SJCRH30 (cell line): ENCODE results near the gene CALD1. TPM values are rescaled to one million over a fixed set of nuclear protein-coding genes. Genes with fewer than 3 reads are reported as not detected.
"Not testable (repeated sequence)": the region's sequence is repeated elsewhere in the genome, so short reads cannot be mapped to it uniquely, and the experiment has no call there.

Experiments used
- DNase-seq, 2 experiments: peaks; one replicate each; pipeline ENCODE4 v3.0.0-alpha.2; 2015 to 2020
- H3K27ac ChIP-seq: fragments of 250-450 bp; sonication (Bioruptor Pico); 2 replicates; pipeline ENCODE4 v1.5.1; 2020; ENCODE audit warnings: mild to moderate bottlenecking, moderate library complexity
- H3K27me3 ChIP-seq: fragments of 250-450 bp; sonication (Bioruptor Pico); 2 replicates; pipeline ENCODE4 v1.5.1; 2020; ENCODE audit warnings: mild to moderate bottlenecking, moderate library complexity
- H3K36me3 ChIP-seq: fragments of 250-450 bp; sonication (Bioruptor Pico); 2 replicates; pipeline ENCODE4 v1.5.1; 2020; ENCODE audit warnings: mild to moderate bottlenecking, moderate library complexity
- H3K4me1 ChIP-seq: fragments of 250-450 bp; sonication (Bioruptor Pico); 2 replicates; pipeline ENCODE4 v1.5.1; 2020; ENCODE audit warnings: mild to moderate bottlenecking, moderate library complexity
- H3K4me3 ChIP-seq: fragments of 250-450 bp; sonication (Bioruptor Pico); 2 replicates; pipeline ENCODE4 v1.5.1; 2020; ENCODE audit warnings: mild to moderate bottlenecking, moderate library complexity
- H3K9me3 ChIP-seq: fragments of 250-450 bp; sonication (Bioruptor Pico); replicated peaks from 2 replicates; pipeline ENCODE4 v1.5.1; 2020; ENCODE audit warnings: mild to moderate bottlenecking, moderate library complexity
- total RNA-seq: library from RNA; depleted of rRNA; stranded (reverse); fragments of >200 nt; shearing (Covaris generic); gene quantifications from 2 replicates; pipeline ENCODE4 v1.2.3, GENCODE V29; 2014

CALD1 gene
- total RNA-seq, 1 experiment from 2014 or later: 113 TPM

- Histone ChIP-seq H3K4me3 (no peak overlapping the region), H3K27ac (no peak overlapping the region), H3K9me3 (no peaks in the 10 kb centered on the region), H3K27me3 (no peaks in the 10 kb centered on the region), H3K36me3 (peaks cover 28% of the 10 kb centered on the region), H3K4me1 (no peaks in the 10 kb centered on the region)
- DNase-seq: no peak
Observed at GRCh38 chr7:134968110-134968509, 188.7 kb downstream of the CALD1 start.

GRCh38 chr7:134981645-134982044, 202.2 kb downstream of the CALD1 start:
- H3K27ac ChIP-seq, H3K36me3 ChIP-seq, H3K9me3 ChIP-seq, H3K4me3 ChIP-seq, DNase-seq, H3K4me1 ChIP-seq, H3K27me3 ChIP-seq: not testable (repeated sequence)

GRCh38 chr7:134985894-134986362, 206.5 kb downstream of the CALD1 start:
- no peaks in the 10 kb centered on the region; the same call in 1 of the 2 replicates for H3K36me3 ChIP-seq
- no peak for DNase-seq
- H3K27me3 ChIP-seq: no peaks in the 10 kb centered on the region
- peaks cover 7% of the 10 kb centered on the region; the same call in 1 of the 2 replicates for H3K4me1 ChIP-seq
- H3K4me3 ChIP-seq: peak overlapping the region; percentile 82
- H3K27ac ChIP-seq: peak overlapping the region; percentile 82
- no peaks in the 10 kb centered on the region for H3K9me3 ChIP-seq

- no peaks in the 10 kb centered on the region for H3K27me3 ChIP-seq
Observed at GRCh38 chr7:134986363-134987251, 207.2 kb downstream of the CALD1 start, which contains the start of gene AGBL3. TSS of gene AGBL3 (plus strand) at chr7:134986508. CDS start at chr7:134987934, 1,426 bp downstream.

GRCh38 chr7:134988161-134988560, 208.7 kb downstream of the CALD1 start:
- no peak for DNase-seq
- H3K36me3 ChIP-seq: no peaks in the 10 kb centered on the region; the same call in 1 of the 2 replicates

More at GRCh38 chr7:134986363-134987251, 207.2 kb downstream of the CALD1 start, which contains the start of gene AGBL3:
- Histone ChIP-seq H3K27ac (peak within 1 kb of the TSS; percentile 82), H3K4me3 (peak within 1 kb of the TSS; percentile 82), H3K36me3 (no peaks in the 10 kb centered on the region; the same call in 1 of the 2 replicates), H3K9me3 (no peaks in the 10 kb centered on the region), H3K4me1 (peaks cover 12% of the 10 kb centered on the region)
- DNase-seq: peak; percentile 99

GRCh38 chr7:134991469-134992339, 212.3 kb downstream of the CALD1 start:
- H3K27me3 ChIP-seq: no peaks in the 10 kb centered on the region
- peak in 1 of 2 experiments; percentile 24 for DNase-seq
- peaks cover 13% of the 10 kb centered on the region for H3K36me3 ChIP-seq
- H3K9me3 ChIP-seq: no peaks in the 10 kb centered on the region
- H3K4me3 ChIP-seq: no peak overlapping the region
- peak overlapping the region; percentile 26 for H3K27ac ChIP-seq
- H3K4me1 ChIP-seq: peaks cover 25% of the 10 kb centered on the region

More at GRCh38 chr7:134988161-134988560, 208.7 kb downstream of the CALD1 start:
- no peaks in the 10 kb centered on the region for H3K9me3 ChIP-seq
- H3K27ac ChIP-seq: no peak overlapping the region
- H3K4me3 ChIP-seq: no peak overlapping the region
- H3K27me3 ChIP-seq: no peaks in the 10 kb centered on the region
- H3K4me1 ChIP-seq: peaks cover 28% of the 10 kb centered on the region

- Histone ChIP-seq H3K27me3 (no peaks in the 10 kb centered on the region), H3K4me1 (peaks cover 25% of the 10 kb centered on the region), H3K36me3 (peaks cover 13% of the 10 kb centered on the region), H3K27ac (peak overlapping the region; percentile 26), H3K4me3 (no peak overlapping the region), H3K9me3 (no peaks in the 10 kb centered on the region)
- DNase-seq: peak; percentile 24 to 60
Observed at GRCh38 chr7:134992626-134993179, 213.3 kb downstream of the CALD1 start.

GRCh38 chr7:134993877-134994456, 214.5 kb downstream of the CALD1 start:
- Histone ChIP-seq H3K9me3 (no peaks in the 10 kb centered on the region), H3K4me1 (peaks cover 23% of the 10 kb centered on the region), H3K4me3 (no peak overlapping the region), H3K27ac (no peak overlapping the region), H3K36me3 (peaks cover 13% of the 10 kb centered on the region), H3K27me3 (no peaks in the 10 kb centered on the region)
- DNase-seq: no peak

- Histone ChIP-seq H3K27ac (no peak overlapping the region), H3K36me3 (peaks cover 13% of the 10 kb centered on the region), H3K9me3 (no peaks in the 10 kb centered on the region), H3K4me3 (no peak overlapping the region), H3K27me3 (no peaks in the 10 kb centered on the region), H3K4me1 (peaks cover 23% of the 10 kb centered on the region)
- DNase-seq: no peak
Observed at GRCh38 chr7:134995239-134996096, 216.0 kb downstream of the CALD1 start.

GRCh38 chr7:134996097-134996550, 216.7 kb downstream of the CALD1 start:
- no peaks in the 10 kb centered on the region for H3K27me3 ChIP-seq
- H3K4me1 ChIP-seq: peaks cover 22% of the 10 kb centered on the region
- DNase-seq: no peak
- H3K9me3 ChIP-seq: no peaks in the 10 kb centered on the region
- H3K27ac ChIP-seq: no peak overlapping the region
- H3K4me3 ChIP-seq: no peak overlapping the region
- peaks cover 13% of the 10 kb centered on the region for H3K36me3 ChIP-seq

GRCh38 chr7:134997214-134997885, 217.9 kb downstream of the CALD1 start:
- no peak for DNase-seq
- peaks cover 13% of the 10 kb centered on the region for H3K36me3 ChIP-seq
- no peak overlapping the region for H3K27ac ChIP-seq
- H3K4me1 ChIP-seq: peaks cover 10% of the 10 kb centered on the region
- H3K9me3 ChIP-seq: no peaks in the 10 kb centered on the region
- no peak overlapping the region for H3K4me3 ChIP-seq
- H3K27me3 ChIP-seq: no peaks in the 10 kb centered on the region

- Histone ChIP-seq H3K27me3 (no peaks in the 10 kb centered on the region), H3K27ac (no peak overlapping the region), H3K4me3 (no peak overlapping the region), H3K9me3 (no peaks in the 10 kb centered on the region), H3K36me3 (peaks cover 12% of the 10 kb centered on the region), H3K4me1 (no peaks in the 10 kb centered on the region)
- no peak for DNase-seq
Observed at GRCh38 chr7:134999136-134999535, 219.7 kb downstream of the CALD1 start.
